ENCODE results near the gene PCBP3.

Gene PCBP3

GRCh38 chr21:45861156-45861870 is 217.8 kb downstream of the PCBP3 start:
- no peak for DNase-seq (ENCODE audit: low read depth)

GRCh38 chr21:45862543-45863207 is 219.2 kb downstream of the PCBP3 start:
- no peak for DNase-seq (ENCODE audit: low read depth)

GRCh38 chr21:45863267-45863666 is 219.7 kb downstream of the PCBP3 start:
- DNase-seq (ENCODE audit: low read depth) = no peak

- DNase-seq (ENCODE audit: low read depth) = no peak
Observed at GRCh38 chr21:45863751-45864150, 220.2 kb downstream of the PCBP3 start.

GRCh38 chr21:45864436-45864835 is 220.9 kb downstream of the PCBP3 start:
- no peak for DNase-seq (ENCODE audit: low read depth)

GRCh38 chr21:45865106-45865835 is 221.7 kb downstream of the PCBP3 start:
- peak; percentile 43 for DNase-seq (ENCODE audit: low read depth)

- DNase-seq (ENCODE audit: low read depth) = no peak
Observed at GRCh38 chr21:45866551-45866950, 223.0 kb downstream of the PCBP3 start.

GRCh38 chr21:45867041-45867666 is 223.6 kb downstream of the PCBP3 start:
- no peak for DNase-seq (ENCODE audit: low read depth)

GRCh38 chr21:45867671-45868081 is 224.2 kb downstream of the PCBP3 start:
- DNase-seq (ENCODE audit: low read depth) = no peak

GRCh38 chr21:45868086-45868485 is 224.6 kb downstream of the PCBP3 start:
- DNase-seq (ENCODE audit: low read depth) = no peak

GRCh38 chr21:45868488-45868887 is 225.0 kb downstream of the PCBP3 start:
- no peak for DNase-seq (ENCODE audit: low read depth)

- no peak for DNase-seq (ENCODE audit: low read depth)
Observed at GRCh38 chr21:45869121-45870007, 225.8 kb downstream of the PCBP3 start.

GRCh38 chr21:45870421-45870820 is 226.9 kb downstream of the PCBP3 start:
- DNase-seq (ENCODE audit: low read depth) = no peak

- DNase-seq (ENCODE audit: low read depth) = no peak
Observed at GRCh38 chr21:45870851-45871615, 227.5 kb downstream of the PCBP3 start.

GRCh38 chr21:45871616-45872236 is 228.2 kb downstream of the PCBP3 start:
- no peak for DNase-seq (ENCODE audit: low read depth)

GRCh38 chr21:45872471-45872870 is 228.9 kb downstream of the PCBP3 start:
- no peak for DNase-seq (ENCODE audit: low read depth)

GRCh38 chr21:45872902-45873301 is 229.4 kb downstream of the PCBP3 start:
- DNase-seq (ENCODE audit: low read depth) = no peak

- DNase-seq (ENCODE audit: low read depth) = no peak
Observed at GRCh38 chr21:45873418-45873817, 229.9 kb downstream of the PCBP3 start.

GRCh38 chr21:45873866-45874265 is 230.3 kb downstream of the PCBP3 start:
- no peak for DNase-seq (ENCODE audit: low read depth)

GRCh38 chr21:45874716-45875415 is 231.3 kb downstream of the PCBP3 start:
- DNase-seq (ENCODE audit: low read depth) = peak; percentile 93
